Endodermal cell (in vitro differentiated cells): Measurements from ENCODE around the gene GALNT14. TPM values are rescaled to one million over a fixed set of nuclear protein-coding genes. Genes with fewer than 3 reads are reported as not detected.

Experiments used
- DNase-seq: peaks from one replicate; pipeline ENCODE4 v3.0.0-alpha.2; 2017
- H3K27ac ChIP-seq: 2 replicates; pipeline ENCODE4 v1.5.1; 2013; ENCODE audit warnings: mild to moderate bottlenecking, low read depth, low read length, moderate library complexity
- H3K27me3 ChIP-seq: 2 replicates; pipeline ENCODE4 v1.6.1; 2013; ENCODE audit warnings: mild to moderate bottlenecking, low read length, moderate library complexity; ENCODE audit not compliant: insufficient read depth, control insufficient read depth, poor library complexity, severe bottlenecking
- H3K36me3 ChIP-seq: 2 replicates; pipeline ENCODE4 v1.7.0; 2013; ENCODE audit warnings: mild to moderate bottlenecking, low read length, moderate library complexity; ENCODE audit not compliant: control insufficient read depth, insufficient read depth
- H3K4me1 ChIP-seq: one replicate; pipeline ENCODE4 v1.7.0; 2013; ENCODE audit warnings: low read length; ENCODE audit not compliant: control insufficient read depth, insufficient read depth
- H3K4me3 ChIP-seq: 2 replicates; pipeline ENCODE4 v1.5.1; 2013; ENCODE audit warnings: mild to moderate bottlenecking, low read length, moderate library complexity
- H3K9ac ChIP-seq: 2 replicates; pipeline ENCODE4 v1.6.1; 2013; ENCODE audit warnings: mild to moderate bottlenecking, low read length, moderate library complexity; ENCODE audit not compliant: poor library complexity, severe bottlenecking; ENCODE audit errors: extremely low read depth
- H3K9me3 ChIP-seq: 2 replicates; pipeline ENCODE4 v1.6.1; 2013; ENCODE audit warnings: mild to moderate bottlenecking, low read length, moderate library complexity; ENCODE audit not compliant: control insufficient read depth
- H3K27ac Mint-ChIP-seq: 2 replicates; pipeline ENCODE4 v1.8.0; 2020; ENCODE audit warnings: mixed read lengths
- H3K27me3 Mint-ChIP-seq: 2 replicates; pipeline ENCODE4 v1.8.0; 2021; ENCODE audit warnings: mild to moderate bottlenecking, mixed read lengths; ENCODE audit not compliant: insufficient read depth
- H3K36me3 Mint-ChIP-seq: 2 replicates; pipeline ENCODE4 v1.8.0; 2020; ENCODE audit warnings: low read depth, mixed read lengths
- H3K4me1 Mint-ChIP-seq: 2 replicates; pipeline ENCODE4 v1.8.0; 2020; ENCODE audit warnings: mixed read lengths
- H3K4me3 Mint-ChIP-seq: 2 replicates; pipeline ENCODE4 v1.8.0; 2020; ENCODE audit warnings: mild to moderate bottlenecking, moderate library complexity, mixed read lengths
- H3K9me3 Mint-ChIP-seq: 2 replicates; pipeline ENCODE4 v1.8.0; 2020; ENCODE audit warnings: mild to moderate bottlenecking, mixed read lengths
- WGBS, 2 experiments: methylation state at CpG; one replicate each; pipeline versions ENCODE4 v1.1.5 to v1.1.7; 2013; ENCODE audit warnings: missing lambda C conversion rate in 2 of 2, mixed read lengths in 1 of 2; ENCODE audit not compliant: insufficient coverage in 1 of 2, insufficient read length in 1 of 2; 5-methylcytosine and 5-hydroxymethylcytosine counted together
- total RNA-seq, 2 donors: library from RNA; stranded (reverse); fragmentation: NEBNext Ultra II Directional in 1 of 2; extraction: Animal tissue kit (Norgen Biotek cat#: 25700) in 1 of 2; gene quantifications; 2 replicates in 1 of 2; 3 replicates in 1 of 2; pipeline ENCODE4 v1.2.1, GENCODE V29; 2021
- TF ChIP-seq, protein P1 (sequence below): fragments of 200-600 bp; sonication (generic); conservative IDR thresholded peaks from 2 replicates; pipeline ENCODE4 v1.5.0; 2021; ENCODE audit warnings: antibody characterized with exemption, mild to moderate bottlenecking

GALNT14 gene
- total RNA-seq, 2 donors from 2014 or later: 1.4 TPM

GRCh38 chr2:31033032-31033431 is 105.2 kb downstream of the GALNT14 start:
- no peak overlapping the region for H3K27ac Mint-ChIP-seq
- Histone ChIP-seq H3K4me1 (no peaks in the 10 kb centered on the region), H3K9me3 (peaks cover 25% of the 10 kb centered on the region), H3K27ac (no peak overlapping the region), H3K9ac (no peak overlapping the region), H3K36me3 (no peaks in the 10 kb centered on the region), H3K4me3 (no peak overlapping the region), H3K27me3 (no peaks in the 10 kb centered on the region)
- no peaks in the 10 kb centered on the region for H3K36me3 Mint-ChIP-seq
- peaks cover 26% of the 10 kb centered on the region for H3K27me3 Mint-ChIP-seq
- WGBS, 2 experiments: 22% methylated on average over 1 of the region's 1 CpG; no CpG with 5 or more reads in 1 of the 2 experiments
- H3K9me3 Mint-ChIP-seq: peaks cover 16% of the 10 kb centered on the region
- peaks cover 12% of the 10 kb centered on the region for H3K4me1 Mint-ChIP-seq
- no peak overlapping the region for H3K4me3 Mint-ChIP-seq
- DNase-seq: peak; percentile 71
- TF ChIP-seq, protein P1, sequence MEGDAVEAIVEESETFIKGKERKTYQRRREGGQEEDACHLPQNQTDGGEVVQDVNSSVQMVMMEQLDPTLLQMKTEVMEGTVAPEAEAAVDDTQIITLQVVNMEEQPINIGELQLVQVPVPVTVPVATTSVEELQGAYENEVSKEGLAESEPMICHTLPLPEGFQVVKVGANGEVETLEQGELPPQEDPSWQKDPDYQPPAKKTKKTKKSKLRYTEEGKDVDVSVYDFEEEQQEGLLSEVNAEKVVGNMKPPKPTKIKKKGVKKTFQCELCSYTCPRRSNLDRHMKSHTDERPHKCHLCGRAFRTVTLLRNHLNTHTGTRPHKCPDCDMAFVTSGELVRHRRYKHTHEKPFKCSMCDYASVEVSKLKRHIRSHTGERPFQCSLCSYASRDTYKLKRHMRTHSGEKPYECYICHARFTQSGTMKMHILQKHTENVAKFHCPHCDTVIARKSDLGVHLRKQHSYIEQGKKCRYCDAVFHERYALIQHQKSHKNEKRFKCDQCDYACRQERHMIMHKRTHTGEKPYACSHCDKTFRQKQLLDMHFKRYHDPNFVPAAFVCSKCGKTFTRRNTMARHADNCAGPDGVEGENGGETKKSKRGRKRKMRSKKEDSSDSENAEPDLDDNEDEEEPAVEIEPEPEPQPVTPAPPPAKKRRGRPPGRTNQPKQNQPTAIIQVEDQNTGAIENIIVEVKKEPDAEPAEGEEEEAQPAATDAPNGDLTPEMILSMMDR: peak; percentile 73

DNA sequence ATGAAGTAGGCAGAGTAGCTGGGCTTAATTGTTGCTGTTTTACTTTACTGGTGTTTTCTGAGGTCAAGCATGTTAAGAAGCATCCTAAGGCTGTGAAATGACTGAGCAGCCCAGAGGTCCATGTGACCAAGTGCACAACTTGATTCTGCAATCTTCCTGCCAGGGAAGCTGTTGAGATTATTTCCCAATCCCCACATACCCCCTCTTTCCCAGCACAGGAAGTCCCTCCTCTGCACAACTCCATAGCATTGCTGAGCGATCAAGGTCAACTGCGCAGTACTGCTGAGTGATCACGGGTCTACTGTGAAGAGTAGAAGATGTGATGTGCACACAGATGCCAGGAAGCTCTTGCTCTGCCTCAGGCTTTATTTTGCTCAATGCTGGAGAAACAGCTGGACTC is 105.8 kb downstream of the GALNT14 start:
- Histone ChIP-seq H3K36me3 (no peaks in the 10 kb centered on the region), H3K9ac (no peak overlapping the region), H3K4me1 (no peaks in the 10 kb centered on the region), H3K27ac (no peak overlapping the region), H3K9me3 (peaks cover 22% of the 10 kb centered on the region), H3K4me3 (no peak overlapping the region), H3K27me3 (no peaks in the 10 kb centered on the region)
- no peak overlapping the region for H3K4me3 Mint-ChIP-seq
- no peaks in the 10 kb centered on the region for H3K36me3 Mint-ChIP-seq
- no peak overlapping the region for H3K27ac Mint-ChIP-seq
- H3K4me1 Mint-ChIP-seq: peaks cover 14% of the 10 kb centered on the region
- H3K27me3 Mint-ChIP-seq: peaks cover 26% of the 10 kb centered on the region
- 95 to 100% methylated on average over 3 of the region's 3 CpGs for WGBS, 2 experiments
- DNase-seq: no peak
- TF ChIP-seq, protein P1: no peak
- H3K9me3 Mint-ChIP-seq: peaks cover 14% of the 10 kb centered on the region

DNA sequence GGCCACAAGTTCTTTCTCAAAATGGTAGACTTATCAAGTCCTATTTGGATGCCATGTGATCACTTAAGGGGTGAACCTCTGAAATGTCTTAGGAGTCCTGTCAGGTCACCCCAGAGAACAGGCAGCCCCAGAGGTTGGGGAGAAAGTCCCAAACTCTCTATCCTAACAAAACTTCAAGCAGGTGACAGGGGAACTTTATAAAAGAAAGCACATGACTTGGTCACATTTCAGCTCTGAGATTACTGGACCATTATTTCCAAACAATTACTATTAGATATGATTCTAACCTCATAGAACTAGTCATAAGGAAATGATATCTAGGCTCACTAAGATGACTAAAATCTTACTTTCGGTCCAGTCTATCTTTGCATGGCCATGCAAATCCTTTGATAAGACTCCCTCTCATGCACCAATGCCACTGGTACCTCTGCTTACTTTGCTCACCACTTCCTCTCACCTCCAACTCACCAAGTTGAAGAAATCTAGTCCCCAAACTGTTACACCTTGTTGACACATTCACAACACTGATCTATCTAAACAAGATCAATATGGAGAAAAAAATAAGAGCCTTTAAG is 107.0 kb downstream of the GALNT14 start:
- 76 to 78% methylated on average over 1 of the region's 1 CpG for WGBS, 2 experiments
- Mint-ChIP-seq H3K27ac (no peak overlapping the region), H3K4me1 (peaks cover 14% of the 10 kb centered on the region), H3K9me3 (peaks cover 2% of the 10 kb centered on the region), H3K36me3 (no peaks in the 10 kb centered on the region), H3K27me3 (peaks cover 26% of the 10 kb centered on the region), H3K4me3 (no peak overlapping the region)
- TF ChIP-seq, protein P1: no peak
- H3K27me3 ChIP-seq: no peaks in the 10 kb centered on the region
- no peaks in the 10 kb centered on the region for H3K4me1 ChIP-seq
- H3K27ac ChIP-seq: no peak overlapping the region
- DNase-seq: no peak
- H3K9me3 ChIP-seq: peaks cover 10% of the 10 kb centered on the region
- H3K36me3 ChIP-seq: no peaks in the 10 kb centered on the region
- H3K4me3 ChIP-seq: no peak overlapping the region
- no peak overlapping the region for H3K9ac ChIP-seq
